Measurements from ENCODE around the gene SMAD4.
"Not testable (repeated sequence)": the region's sequence is repeated elsewhere in the genome, so short reads cannot be mapped to it uniquely, and the experiment has no call there.

The SMAD4 gene

DNA sequence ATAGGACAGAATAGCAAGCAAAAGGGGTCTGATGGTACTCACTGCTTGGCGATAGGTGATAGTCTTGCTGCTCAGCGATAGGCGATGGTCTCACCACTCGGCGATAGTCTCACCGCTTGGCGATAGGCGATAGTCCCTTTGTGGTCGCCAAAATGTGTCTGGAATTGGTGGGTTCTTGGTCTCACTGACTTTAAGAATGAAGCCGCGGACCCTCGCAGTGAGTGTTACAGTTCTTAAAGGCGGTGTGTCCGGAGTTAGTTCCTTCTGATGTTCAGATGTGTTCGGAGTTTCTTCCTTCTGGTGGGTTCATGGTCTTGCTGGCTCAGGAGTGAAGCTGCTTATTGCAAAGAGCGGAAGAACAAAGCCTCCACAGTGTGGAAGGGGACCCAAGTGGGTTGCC lies 90.0 kb downstream of the SMAD4 start:
- in situ Hi-C loops (cut with HindIII; ENCODE audit: low sequenced_read_pairs); DNase-seq (ENCODE audit: low read depth); H3K4me3 ChIP-seq (ENCODE audit: low read depth, low read length): not testable (repeated sequence)

DNA sequence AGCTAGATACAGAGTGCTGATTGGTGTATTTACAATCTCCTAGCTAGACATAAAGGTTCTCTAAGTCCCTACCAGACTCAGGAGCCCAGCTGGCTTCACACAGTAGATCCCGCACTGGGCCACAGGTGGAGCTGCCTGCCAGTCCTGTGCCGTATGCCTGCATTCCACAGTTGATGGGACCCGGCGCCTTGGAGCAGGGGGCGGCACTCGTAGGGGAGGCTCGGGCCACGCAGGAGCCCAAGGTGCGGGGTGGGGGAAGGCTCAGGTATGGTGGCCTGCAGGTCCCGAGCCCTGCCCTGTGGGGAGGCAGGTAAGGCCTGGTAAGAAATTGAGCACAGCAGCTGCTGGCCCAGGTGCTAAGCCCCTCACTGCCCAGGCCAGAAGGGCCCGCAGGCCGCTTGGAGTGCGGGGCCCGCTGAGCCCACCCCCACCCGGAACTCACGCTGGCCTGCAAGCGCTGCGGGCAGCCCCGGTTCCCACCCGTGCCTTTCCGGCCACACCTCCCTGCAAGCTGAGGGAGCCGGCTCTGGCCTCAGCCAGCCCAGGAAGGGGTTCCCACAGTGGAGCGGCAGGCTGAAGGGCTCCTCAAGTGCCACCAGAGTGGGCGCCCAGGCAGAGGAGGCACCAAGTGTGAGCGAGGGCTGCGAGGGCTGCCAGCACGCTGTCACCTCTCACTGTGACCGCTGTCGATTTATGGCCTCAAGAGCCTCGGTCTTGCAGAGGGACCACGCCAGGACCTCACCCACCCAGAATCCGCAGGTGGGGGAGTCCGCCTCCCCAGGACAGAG lies 91.0 kb downstream of the SMAD4 start:
- TF ChIP-seq, protein P1, sequence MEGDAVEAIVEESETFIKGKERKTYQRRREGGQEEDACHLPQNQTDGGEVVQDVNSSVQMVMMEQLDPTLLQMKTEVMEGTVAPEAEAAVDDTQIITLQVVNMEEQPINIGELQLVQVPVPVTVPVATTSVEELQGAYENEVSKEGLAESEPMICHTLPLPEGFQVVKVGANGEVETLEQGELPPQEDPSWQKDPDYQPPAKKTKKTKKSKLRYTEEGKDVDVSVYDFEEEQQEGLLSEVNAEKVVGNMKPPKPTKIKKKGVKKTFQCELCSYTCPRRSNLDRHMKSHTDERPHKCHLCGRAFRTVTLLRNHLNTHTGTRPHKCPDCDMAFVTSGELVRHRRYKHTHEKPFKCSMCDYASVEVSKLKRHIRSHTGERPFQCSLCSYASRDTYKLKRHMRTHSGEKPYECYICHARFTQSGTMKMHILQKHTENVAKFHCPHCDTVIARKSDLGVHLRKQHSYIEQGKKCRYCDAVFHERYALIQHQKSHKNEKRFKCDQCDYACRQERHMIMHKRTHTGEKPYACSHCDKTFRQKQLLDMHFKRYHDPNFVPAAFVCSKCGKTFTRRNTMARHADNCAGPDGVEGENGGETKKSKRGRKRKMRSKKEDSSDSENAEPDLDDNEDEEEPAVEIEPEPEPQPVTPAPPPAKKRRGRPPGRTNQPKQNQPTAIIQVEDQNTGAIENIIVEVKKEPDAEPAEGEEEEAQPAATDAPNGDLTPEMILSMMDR (IDR thresholded peaks at IDR 0.05; ENCODE audit: low read depth, low read length, missing control alignments) = no peak

DNA sequence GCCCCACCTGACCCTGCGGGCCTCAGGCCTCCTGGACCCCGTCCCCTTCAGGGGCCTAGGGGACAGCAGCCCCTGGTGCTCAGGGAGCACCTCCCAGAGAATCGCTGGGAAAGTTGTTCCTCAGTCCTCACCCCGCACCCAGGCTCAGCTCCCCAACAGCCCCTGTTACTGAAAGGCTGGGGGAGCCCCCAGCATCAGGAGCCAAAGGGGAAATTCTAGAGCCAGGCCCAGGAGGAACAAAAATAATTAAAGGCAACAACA lies 91.5 kb downstream of the SMAD4 start:
- TF ChIP-seq, protein P1 (IDR thresholded peaks at IDR 0.05; ENCODE audit: low read depth, low read length, missing control alignments) = no peak
- DNase-seq (ENCODE audit: low read depth) = no peak
- in situ Hi-C loops (cut with HindIII; ENCODE audit: low sequenced_read_pairs) = no loop called here
- no peak overlapping the region for H3K4me3 ChIP-seq (ENCODE audit: low read depth, low read length)

More for the DNA sequence above, 91.0 kb downstream of the SMAD4 start:
- DNase-seq (ENCODE audit: low read depth) = no peak
- in situ Hi-C loops (cut with HindIII; ENCODE audit: low sequenced_read_pairs) = no loop called here
- no peak overlapping the region for H3K4me3 ChIP-seq (ENCODE audit: low read depth, low read length)

DNA sequence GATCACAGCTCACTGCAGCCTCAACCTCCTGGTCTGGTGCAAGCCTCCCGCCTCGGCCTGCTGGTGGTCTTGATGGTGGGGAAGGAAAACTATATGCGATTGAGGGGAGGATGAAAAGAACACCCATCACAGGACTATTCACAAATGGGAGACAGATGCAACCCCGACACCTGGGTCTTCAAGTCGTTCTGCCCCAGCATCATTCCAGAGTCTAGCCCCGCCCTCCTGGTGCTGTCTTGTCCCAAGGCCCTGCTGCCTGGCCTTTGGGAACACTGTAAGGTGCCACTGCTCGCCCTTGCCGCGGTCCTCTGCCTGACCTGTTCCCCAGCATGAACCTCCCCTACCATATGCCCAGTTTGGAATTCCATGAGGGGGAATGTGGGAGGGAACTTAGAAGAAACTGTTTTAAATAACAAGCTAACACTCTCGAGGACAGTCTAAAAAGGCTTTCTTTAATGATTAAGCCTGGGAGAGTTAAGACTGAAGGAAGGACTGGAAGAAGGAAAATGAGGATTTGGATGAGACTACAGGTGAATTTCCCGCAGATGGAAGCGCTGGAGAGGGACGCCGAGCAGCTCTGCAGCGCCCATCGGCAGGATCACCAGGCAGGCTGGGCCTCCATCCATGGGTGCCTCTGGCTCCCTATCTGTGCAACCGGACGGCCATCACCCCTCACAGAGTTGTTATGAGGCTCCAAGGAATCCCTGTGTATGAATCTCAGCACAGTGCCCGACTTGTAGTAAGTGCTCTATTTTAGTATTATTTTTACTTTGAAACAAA lies 92.4 kb downstream of the SMAD4 start:
- no peak overlapping the region for H3K4me3 ChIP-seq (ENCODE audit: low read depth, low read length)
- TF ChIP-seq, protein P1 (IDR thresholded peaks at IDR 0.05; ENCODE audit: low read depth, low read length, missing control alignments) = no peak
- in situ Hi-C loops (cut with HindIII; ENCODE audit: low sequenced_read_pairs) = no loop called here
- DNase-seq (ENCODE audit: low read depth) = no peak

DNA sequence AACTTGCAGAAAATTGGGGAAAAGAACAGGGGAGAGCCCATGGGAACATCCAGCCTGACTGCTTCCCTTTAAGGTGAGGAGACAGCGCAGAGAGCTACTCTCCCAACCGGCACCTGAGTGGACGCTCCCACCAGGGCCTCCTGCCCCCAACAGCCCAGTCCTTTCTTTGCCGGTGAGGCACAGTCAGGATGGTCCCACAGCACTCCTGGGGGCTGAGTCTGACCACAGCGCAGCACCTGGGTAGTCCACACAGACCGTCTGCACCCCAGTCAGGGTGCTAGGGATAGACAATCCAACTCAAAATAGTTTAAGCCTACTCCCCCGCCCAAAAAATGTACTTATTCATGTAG lies 93.0 kb downstream of the SMAD4 start:
- no peak for DNase-seq (ENCODE audit: low read depth)
- TF ChIP-seq, protein P1 (IDR thresholded peaks at IDR 0.05; ENCODE audit: low read depth, low read length, missing control alignments) = no peak
- no peak overlapping the region for H3K4me3 ChIP-seq (ENCODE audit: low read depth, low read length)
- in situ Hi-C loops (cut with HindIII; ENCODE audit: low sequenced_read_pairs) = no loop called here

DNA sequence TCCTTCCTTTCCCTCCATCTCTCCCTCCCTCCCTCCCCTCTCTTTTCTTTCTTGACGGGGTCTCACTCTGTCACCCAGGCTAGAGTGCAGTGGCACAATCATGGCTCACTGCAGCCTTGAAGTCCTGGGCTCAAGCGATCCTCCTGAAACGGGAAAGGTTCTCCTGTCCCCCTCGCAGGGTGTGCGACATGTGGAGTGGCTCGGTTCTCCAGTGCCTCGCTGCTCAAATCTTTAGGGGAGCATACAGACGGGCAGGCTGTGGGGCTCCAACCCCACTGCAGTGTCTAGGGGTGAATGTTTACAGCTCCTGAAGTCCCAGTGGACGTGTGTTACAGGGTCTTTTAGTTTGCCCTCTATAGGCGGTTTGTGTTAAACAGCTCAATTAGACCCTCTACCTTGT lies 93.5 kb downstream of the SMAD4 start:
- no peak for DNase-seq (ENCODE audit: low read depth)
- no peak overlapping the region for H3K4me3 ChIP-seq (ENCODE audit: low read depth, low read length)
- in situ Hi-C loops (cut with HindIII; ENCODE audit: low sequenced_read_pairs) = no loop called here
- TF ChIP-seq, protein P1 (IDR thresholded peaks at IDR 0.05; ENCODE audit: low read depth, low read length, missing control alignments) = no peak

DNA sequence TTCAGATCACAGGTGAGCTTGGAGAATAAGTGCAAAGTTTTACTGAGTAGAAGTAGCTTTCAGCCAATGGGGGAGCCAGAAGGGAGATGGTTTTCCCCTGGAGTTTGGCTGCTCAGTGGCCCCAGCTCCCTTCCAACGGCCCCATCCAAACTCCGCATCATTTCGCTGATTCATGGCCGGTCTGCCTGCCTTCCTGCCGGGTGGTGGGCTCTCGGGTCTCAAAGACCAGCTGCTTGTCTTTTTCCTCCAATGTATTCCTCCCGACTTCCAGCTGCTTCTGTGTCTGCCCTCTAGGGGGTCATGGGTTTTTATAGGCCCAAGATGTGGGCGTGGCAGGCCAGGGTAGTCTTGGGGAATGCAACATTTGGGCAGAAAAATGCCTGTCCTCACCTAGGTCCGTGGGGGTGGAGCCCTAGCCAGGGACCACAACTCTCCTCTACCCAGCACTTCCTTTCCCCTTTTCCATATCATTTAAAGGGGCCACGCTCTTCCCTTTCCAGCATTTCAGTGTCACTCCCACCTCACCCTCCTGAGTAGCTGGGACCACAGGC lies 94.0 kb downstream of the SMAD4 start:
- DNase-seq (ENCODE audit: low read depth) = no peak

More for the DNA sequence above, 94.0 kb downstream of the SMAD4 start:
- TF ChIP-seq, protein P1 (IDR thresholded peaks at IDR 0.05; ENCODE audit: low read depth, low read length, missing control alignments) = no peak
- in situ Hi-C loops (cut with HindIII; ENCODE audit: low sequenced_read_pairs) = no loop called here
- H3K4me3 ChIP-seq (ENCODE audit: low read depth, low read length) = no peak overlapping the region

All from astrocyte of the cerebellum (primary cell).